Measurements from ENCODE around the gene CYTL1.
"Not testable (repeated sequence)": the region's sequence is repeated elsewhere in the genome, so short reads cannot be mapped to it uniquely, and the experiment has no call there.

CYTL1 gene

DNA sequence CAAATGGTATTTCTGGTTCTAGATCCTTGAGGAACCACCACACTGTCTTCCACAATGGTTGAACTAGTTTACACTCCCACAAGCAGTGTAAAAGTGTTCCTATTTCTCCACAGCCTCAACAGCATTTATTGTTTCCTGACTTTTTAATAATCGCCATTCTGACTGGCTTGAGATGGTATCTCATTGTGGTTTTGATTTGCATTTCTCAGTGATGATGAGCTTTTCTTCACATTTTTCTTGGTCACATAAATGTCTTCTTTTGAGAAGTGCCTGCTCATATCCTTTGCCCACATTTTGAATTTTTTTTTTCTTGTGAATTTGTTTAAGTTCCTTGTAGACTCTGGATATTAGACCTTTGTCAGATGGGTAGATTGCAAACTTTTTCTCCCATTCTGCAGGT is 22.3 kb downstream of the CYTL1 start:
- not testable (repeated sequence) for DNase-seq (ENCODE audit: low read depth)

DNA sequence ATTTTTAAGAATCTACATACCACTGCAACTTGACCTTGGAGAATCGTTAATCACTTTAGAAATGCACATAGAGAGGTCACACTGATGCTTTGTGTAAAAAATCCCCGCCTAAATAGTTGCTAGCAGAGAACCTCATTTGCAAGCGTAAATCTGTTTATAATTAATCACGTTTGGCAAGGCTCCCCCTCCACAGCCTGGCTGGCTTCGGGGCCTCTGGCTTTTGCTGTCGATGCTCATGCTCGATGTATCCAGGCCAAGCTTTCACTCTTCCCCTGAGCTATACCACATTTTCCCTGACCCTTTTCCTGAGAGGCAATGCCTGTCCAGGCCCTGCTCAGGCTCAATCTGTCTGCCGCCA is 23.4 kb downstream of the CYTL1 start:
- no peak for DNase-seq (ENCODE audit: low read depth)

DNA sequence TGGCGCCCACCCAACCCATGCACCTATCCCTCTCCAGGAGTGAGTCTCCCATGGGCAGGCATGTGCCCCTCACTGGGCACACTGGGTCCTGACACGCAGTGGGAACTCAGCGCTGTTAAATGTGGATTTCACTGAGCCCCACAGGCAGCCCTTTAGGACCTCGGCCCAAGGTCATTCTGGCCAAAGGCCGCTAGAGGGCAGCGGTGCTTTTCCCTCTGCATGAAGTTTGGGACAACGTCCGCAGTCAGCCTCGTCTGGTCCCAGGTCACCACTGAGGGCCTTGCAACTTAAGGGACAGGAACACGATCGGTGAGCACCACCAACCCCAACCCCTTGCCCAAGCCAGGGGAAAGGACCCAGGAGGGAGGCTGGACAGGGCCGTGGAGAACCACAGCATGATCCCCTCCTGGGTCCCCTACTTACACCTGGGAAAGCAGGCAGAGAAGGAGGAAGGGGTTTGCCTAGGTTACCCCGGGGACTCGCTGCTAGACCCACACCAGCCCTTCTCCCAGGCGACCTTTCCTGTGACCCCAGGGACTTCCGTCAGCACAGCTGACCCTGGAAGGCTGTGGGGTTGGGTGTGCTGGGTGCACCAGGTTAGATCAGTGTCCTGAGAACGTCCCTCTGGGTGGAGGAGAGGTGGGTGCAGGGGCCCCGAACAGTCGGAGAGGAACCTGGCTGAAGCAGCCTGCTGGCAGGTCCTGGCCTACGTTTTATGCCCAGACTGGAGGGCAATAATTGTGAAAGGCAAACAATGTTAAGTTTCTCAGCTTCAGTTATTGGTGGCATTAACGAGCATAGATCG is 24.0 kb downstream of the CYTL1 start:
- no peak for DNase-seq (ENCODE audit: low read depth)

DNA sequence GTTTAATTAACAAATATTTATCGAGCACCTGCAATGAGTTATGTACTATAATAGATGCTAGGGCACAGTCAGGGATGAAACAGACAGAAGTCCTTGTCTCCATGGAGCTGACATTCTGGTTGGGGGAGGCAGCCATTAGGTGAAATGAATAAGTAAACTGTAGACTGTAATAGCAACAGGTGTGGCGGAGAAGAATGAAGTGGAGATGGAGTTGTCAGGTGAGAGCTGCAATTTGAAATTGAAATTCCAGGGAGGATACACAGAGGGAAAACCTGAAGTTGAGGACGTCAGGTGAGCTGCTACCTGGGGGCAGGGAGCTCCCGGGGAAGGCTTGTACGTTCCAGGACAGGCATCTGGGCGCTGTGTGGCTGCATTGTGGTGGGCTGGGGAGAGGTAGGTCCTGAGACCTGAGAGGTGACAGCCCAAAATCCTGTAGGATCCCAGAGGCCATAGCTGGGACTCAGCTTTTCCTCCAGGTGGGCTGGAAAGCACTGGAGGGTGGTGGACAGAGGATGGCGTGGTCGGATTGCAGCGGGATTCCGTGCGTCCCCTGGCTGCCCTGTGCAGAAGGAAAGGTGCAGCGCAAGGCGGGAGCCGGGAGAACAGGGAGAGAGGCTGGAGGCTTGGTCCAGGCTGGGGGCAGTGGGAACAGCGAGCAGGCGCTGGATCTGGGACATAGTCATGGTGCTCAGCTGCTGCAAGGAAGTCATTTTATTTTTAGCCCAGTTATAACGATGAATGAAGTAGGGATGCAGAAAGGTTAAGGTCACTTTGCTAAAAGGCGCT is 24.8 kb downstream of the CYTL1 start:
- DNase-seq (ENCODE audit: low read depth) = no peak

GRCh38 chr4:4992833-4993232 is 26.4 kb downstream of the CYTL1 start:
- no peak for DNase-seq (ENCODE audit: low read depth)

DNA sequence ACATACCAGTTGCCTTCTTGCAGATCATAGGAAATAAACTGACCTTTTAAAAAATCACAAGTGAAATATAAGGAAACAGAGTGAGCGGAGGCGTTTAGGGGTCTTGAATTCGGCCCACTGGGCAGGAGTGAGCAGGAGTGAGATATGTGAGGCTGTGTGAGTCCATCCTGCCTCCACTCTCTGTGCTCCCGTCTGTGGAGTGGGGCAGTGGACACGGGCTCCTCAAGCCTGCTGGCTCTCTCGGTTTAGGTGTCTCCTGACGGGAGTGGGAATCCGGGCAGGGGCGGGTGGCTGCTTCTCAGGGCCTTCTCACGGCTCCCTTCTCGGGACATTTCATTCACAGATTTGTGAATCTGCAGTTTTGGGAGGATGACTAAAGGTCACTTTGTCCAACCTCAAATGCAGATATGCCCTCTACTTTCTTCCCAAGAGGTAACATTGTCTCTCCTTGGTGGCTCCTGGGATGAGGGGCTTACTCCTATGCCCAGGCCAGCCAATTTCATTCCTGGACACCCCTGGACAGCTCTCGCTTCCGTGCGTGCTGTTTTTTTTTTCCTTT is 27.6 kb downstream of the CYTL1 start:
- DNase-seq (ENCODE audit: low read depth) = no peak

DNA sequence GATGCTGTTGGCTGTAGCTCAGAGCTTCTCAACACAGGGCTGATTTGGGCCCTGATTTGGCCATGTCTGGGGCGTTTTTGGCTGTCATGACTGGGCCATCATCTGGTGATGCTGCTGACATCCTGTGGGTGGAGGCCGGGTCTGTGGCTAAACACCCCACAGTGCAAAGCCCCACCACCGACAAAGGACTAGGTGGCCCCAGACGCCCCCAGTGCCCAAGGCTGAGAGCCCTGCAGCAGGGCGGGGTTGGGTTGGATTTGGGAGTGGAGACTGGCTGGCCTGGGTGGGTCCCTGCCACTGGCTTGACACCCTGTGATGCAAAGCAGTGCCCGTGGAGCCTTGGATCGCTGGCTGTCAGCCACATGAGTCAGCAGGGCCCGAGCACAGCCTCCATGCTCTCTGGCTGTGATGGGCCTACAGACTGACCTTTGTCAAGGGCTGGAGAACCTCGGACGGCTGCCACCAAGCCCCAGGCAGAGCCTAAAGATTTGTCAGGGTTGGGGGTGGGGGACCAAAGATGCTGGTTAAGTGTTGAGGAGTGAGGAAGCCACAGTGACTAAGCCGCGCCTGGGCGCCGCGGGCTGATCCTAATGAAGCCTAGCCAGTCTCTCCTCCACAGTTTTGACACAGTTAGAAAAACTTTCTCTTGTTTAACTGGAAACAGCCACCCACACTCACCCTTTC is 28.3 kb downstream of the CYTL1 start:
- no peak for DNase-seq (ENCODE audit: low read depth)

GRCh38 chr4:4990329-4990728 is 28.9 kb downstream of the CYTL1 start:
- no peak for DNase-seq (ENCODE audit: low read depth)

- no peak for DNase-seq (ENCODE audit: low read depth)
Measured at GRCh38 chr4:4989083-4989622, 30.1 kb downstream of the CYTL1 start.

DNA sequence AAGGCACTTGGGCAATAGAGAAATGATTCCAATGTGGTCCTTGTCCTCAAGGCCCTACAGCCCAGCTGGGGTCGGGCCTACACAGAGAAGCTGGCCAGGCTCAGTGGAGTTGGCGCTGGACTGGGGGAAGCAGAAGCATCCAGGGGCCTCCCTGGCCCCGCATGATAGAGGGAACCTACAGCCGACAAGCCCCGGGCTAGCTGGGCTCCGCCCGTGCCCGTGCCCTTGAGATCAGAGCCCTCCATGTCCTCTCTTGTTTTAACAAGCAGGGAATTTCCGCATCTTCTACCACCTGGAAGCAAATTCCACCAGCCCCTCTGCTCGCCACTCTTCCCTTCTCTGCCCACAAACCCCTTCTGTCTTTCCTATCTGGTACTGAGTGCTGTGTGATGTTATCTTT is 31.6 kb downstream of the CYTL1 start:
- DNase-seq (ENCODE audit: low read depth) = no peak

- no peak for DNase-seq (ENCODE audit: low read depth)
Measured at GRCh38 chr4:4986841-4987240, 32.4 kb downstream of the CYTL1 start.

GRCh38 chr4:4985844-4986243 is 33.4 kb downstream of the CYTL1 start:
- no peak for DNase-seq (ENCODE audit: low read depth)

DNA sequence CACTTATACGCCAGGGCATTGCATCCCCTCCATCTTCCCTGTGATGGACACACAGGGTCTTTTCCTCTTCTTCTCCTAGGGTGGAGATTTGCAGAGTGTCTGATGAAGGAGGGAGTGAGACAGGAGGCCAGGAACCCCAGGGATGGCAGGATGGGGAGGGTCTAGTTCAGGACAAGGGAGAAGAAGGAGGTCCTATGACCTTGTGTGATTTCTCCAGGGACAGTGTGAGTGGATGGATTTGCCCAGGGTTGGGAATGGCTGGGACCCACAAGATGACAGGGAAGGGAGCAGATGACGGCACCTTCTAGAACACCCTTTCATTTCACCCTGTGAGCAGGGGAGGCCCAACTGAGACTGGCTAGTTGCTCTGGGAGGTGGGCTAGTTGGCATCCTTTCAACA is 34.2 kb downstream of the CYTL1 start:
- no peak for DNase-seq (ENCODE audit: low read depth)

- no peak for DNase-seq (ENCODE audit: low read depth)
Measured at GRCh38 chr4:4984186-4984585, 35.1 kb downstream of the CYTL1 start.

- DNase-seq (ENCODE audit: low read depth) = no peak
Measured at GRCh38 chr4:4981827-4982226, 37.4 kb downstream of the CYTL1 start.

- no peak for DNase-seq (ENCODE audit: low read depth)
Measured at GRCh38 chr4:4981427-4981826, 37.8 kb downstream of the CYTL1 start.

- no peak for DNase-seq (ENCODE audit: low read depth)
Measured at GRCh38 chr4:4980621-4981230, 38.5 kb downstream of the CYTL1 start.

DNA sequence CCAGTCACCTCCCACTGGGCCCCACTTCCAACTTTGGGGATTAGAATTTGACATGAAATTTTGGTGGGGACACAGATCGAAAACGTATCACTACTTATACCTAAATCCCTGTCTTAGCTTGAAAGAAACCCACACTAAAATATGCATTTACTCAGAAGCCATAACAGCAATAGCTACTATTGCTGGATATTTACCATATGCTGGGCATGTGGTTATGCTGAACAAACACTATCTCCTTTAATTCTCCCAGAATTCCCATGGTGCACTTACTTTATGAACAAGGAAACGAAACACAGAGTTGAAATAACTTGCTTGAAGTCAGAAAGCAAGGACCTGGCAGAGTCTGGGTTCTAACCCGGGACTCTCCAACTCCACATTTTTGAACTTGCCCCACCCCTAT is 39.3 kb downstream of the CYTL1 start:
- no peak for DNase-seq (ENCODE audit: low read depth)

DNA sequence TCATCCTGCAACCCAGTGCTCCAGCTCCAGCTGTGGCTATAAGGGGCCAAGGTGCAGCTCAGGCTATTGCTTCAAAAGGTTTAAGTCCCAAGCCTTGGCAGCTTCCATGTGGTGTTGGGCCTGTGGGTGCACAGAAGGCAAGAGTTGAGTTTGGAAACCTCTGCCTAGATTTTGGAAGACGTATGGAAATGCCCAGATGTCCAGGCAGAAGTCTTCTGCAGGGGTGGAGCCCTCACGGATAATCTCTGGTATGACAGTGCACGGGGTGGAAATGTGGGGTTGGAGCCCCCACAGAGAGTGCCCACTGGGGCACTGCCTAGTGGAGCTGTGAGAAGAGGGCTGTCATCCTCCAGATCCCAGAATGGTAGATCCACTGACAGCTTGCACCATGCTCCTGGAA is 44.5 kb downstream of the CYTL1 start:
- DNase-seq (ENCODE audit: low read depth) = no peak

DNA sequence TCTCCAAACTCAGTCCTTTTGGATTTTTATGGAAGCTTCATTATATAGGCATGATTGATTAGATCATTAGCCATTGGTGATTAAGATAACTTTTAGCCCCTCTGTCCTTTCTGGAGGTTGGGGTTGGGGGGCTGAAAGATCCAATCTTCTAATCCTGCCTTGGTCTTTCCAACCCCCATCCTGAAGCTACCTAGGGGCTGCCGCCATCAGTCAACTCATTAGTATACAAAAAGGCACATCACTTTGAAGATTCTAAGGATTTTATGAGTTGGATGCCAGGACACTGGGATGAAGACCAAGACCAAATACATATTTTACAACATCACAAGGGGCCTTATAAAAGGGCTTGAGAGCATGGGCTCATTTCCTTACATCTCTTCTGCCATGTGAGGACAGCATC is 47.5 kb downstream of the CYTL1 start:
- no peak for DNase-seq (ENCODE audit: low read depth)

GRCh38 chr4:4969298-4969697 is 50.0 kb downstream of the CYTL1 start:
- DNase-seq (ENCODE audit: low read depth) = no peak

DNA sequence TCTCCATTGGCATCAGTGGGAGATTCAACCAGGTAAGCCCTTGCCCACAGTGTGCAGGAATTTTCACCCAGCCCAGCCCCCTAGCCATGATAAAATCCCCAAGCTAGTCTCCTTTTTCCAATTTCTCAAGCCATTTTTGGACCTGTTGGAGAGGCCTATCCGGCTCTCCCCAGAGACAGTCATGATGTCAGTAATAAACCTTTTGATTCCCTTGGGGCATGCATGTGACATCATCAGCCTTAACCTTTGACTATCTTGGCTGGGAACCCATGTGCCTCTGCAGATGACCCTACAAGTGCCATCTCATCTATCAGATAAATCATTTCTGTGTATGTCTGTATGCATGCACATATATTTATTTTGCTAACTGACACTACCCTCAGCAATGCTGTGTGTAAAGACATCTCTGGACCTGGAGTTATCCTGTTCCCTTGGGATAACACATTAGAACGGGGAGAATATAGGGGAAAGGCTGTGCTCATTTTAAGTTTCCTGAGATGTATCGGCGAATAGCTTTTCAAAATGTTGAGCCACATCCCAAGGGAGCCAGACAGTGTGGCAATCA is 51.0 kb downstream of the CYTL1 start:
- no peak for DNase-seq (ENCODE audit: low read depth)
